Stimulated activated CD8-positive, alpha-beta memory T cell treated with anti-CD3 and anti-CD28 coated beads, Interleukin-7, amount 100 ng/mL, for 48 hours (primary cell): ENCODE data around the gene AGAP1.

Experiments used
- DNase-seq, 2 donors: peaks; one replicate each; pipeline ENCODE4 v3.0.0-alpha.2; 2020; ENCODE audit warnings: low read depth in 1 of 2; ENCODE audit errors: extremely low read depth in 1 of 2

The AGAP1 gene

DNA sequence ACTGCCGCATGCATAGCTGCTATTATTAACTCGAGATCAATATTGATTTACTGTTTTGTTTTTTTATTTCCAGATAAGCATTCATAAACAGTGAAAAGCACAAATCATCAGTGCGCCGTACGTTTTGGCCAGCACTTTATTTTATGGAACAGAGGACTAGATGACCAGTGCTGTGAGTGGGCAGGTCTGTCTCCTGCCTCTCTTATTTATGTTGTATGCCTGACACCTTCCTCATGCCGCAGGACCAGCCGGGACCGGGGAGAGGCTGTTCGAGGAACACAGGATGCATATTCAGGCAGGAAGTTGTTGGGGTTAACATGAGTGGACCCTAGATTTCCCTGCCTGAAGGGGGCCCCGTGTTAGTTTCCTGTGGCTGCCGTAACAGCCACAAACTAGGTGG lies 72.6 kb downstream of the AGAP1 start:
- no peak for DNase-seq

DNA sequence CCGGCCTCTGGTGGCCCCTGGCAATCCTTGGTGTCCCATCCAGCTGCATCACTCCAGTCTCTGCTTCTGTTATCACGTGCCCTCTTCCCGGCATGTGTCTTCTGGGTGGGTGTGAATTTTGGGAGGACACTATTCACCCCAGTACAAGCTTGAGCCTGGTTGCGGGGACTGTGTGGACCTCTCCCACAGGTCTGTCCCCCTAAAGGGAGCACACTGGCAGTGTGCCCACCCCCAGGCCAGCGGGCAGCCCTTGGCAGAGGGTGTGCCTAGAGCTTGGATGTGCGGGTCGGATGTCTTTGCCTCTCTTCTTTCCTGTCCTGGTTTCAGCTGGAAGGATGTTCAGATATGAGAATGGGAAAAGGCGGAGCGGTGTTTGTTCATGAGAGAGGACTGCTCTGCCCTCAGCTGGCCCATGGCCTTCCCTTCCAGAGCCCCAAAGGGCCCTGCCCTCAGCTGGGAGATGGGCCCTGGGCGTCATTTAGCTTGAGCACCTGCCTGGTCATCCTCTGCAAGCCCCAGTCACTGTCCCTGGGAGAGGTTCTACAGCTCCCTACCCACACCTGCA lies 73.2 kb downstream of the AGAP1 start:
- DNase-seq, result no peak

DNA sequence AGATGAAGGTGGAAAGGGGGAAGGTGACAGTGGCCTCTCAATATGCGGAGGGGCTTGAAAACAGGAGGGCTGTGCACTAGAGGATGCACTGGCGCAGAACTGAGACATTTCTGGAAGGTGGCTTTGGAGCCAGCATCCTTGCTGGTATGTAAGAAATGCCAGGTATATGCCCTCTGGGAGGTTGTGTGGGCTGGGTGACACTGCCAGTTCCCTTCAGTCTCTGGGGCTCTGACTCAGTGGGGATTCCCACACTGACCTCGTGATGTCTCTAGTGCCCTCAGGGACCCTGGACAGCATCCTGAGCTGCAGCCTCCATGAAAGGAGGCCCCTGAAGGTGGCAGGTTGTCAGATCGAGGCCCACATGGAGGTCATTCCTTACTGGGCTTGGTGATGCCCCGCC lies 74.0 kb downstream of the AGAP1 start:
- DNase-seq, result no peak

DNA sequence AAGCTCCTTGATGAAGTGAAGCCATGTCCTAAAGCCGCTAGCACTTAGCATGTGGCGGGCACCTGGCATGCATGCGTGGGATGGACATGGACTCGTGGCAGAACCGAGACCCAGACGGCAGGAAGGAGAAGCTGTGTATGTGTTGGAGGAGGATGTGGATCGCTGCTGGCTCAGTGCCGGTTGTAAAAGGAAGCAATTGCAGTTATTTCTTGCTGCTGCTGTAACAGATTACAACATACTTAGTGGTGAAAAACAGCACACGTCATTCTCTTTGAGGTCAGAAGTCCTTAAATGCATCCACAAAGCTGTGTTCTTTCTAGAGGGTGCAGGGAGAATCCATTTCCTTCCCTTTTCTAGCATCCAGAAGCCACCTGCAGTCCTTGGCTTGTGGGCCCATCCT lies 74.6 kb downstream of the AGAP1 start:
- DNase-seq, result no peak

DNA sequence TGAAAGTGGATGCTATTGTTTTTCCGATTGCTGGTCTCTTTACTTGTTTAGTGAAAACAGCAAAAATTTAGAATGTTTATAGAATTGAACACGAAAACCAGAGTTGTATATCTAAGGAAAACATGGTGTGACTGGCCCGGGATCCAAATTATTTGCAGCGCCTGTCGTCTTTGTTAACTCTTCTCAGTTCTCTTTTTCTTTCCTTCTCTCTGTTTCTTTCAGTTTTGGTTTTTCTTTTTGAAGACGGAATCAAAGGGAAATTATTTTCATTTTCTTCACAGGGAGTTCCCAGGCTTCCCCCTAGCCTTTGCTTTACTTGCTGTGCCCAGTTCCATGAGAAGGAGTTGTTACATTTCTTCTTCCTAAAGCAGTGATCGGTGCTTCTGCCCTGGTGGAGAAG lies 76.0 kb downstream of the AGAP1 start:
- DNase-seq, result no peak

DNA sequence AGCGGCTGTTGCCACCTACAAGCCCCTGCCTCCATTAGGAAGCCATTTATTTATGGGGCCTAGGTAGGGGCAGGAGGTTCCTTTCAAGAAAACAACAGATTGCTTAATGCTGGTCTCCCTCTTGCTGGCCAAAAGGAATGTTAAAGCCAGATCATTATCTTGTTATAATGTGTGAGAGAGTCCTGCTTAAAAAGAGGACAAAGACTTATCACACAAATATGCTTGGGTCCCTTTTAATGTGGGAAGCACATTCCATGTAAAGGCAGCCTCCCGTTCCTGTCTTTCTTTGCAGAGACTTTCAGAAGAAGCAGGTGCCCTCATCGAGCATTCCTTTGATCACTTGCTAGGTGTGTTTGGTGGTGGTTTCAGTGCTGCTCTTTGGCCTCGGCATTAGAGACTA lies 76.4 kb downstream of the AGAP1 start:
- no peak for DNase-seq

DNA sequence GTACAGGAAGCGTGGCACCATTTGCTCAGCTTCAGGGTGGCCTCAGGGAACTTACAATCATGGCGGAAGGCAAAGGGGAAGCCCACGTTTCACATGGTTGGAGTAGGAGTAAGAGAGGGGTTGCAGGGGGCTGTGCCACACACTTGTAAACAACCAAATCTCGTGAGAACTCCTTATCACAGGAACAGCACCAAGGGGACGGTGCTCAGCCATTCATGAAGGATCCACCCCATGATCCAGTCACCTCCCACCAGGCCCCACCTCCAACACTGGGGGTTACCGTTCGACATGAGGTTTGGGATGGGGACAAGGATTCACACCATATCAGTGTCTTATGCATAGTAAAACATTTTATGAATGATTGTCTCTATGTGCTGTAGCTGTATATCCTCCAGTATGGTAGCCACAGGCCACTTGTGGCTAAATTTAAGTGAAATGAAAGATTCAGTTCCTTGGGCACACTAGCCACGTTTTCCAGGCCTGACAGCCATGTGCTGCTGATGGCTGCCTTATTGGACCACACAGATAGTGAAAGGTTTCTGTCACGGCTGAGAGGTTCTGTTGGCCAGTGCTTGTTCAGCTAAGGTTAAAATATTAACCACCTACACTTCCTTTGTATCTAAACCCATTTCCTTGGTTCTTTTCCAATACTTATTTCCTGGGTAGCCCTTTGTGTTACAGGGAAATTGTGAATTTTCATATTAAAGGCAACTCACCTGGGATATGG lies 77.3 kb downstream of the AGAP1 start:
- no peak for DNase-seq

DNA sequence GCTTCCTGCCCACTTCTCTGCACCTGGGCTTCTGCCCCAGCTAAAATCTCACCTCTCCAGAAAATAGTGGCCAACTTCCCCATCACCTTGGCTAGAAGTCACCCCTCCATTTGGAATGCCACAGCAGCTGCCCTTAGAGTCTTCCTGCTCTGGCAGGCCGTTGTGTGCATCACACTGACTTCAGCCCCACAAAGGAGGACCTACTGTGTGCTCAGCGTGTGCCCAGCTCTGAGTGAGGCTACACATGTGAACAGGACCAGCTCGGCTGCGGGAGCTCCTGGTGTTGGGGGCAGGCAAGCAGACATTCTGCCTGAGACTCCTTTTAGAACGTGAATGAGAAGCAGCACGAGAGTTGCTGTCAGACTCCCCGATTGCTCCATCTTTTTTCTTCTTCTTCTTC lies 78.7 kb downstream of the AGAP1 start:
- DNase-seq, result no peak

DNA sequence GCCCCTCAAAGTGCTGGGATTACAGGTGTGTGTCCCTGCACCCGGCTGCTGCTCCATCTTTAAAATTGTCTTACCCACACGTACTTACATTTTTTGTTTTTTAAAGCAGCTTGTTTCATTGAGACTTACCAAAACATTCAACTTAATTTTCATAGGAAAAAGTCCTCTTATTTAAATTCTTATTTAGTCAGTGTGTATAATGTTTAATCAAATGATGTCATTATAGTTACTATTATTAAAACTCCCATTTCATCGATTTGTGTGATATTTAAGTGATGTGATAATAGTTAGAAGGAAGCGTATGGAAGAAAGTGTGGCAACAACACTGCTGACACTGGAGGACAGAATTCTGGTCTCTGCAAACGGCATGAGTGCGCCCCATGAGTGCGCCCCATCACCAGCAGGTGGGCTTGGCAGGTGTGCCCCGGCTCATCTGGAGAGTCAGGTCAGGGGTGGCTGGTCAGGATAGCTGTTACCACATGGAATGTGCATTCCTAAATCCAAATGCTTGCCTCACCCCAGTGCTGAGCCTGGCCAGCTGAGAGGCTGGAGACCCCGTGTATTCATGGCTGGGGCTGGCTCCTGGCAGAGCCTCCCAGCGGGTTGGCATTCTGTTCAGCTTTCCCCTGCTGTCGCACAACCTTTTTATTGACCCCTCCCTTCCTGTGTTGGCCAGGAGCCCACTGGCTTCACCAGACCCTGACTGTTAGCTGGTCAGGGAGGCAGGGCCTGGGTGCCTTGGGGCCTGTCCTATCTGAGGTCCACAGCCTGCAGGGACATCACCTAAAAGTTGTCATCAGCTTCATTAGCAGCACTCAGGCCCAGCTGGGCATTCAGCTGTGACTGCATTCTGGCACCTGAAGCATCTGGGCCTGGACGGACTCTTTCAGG lies 79.7 kb downstream of the AGAP1 start:
- DNase-seq, result no peak

DNA sequence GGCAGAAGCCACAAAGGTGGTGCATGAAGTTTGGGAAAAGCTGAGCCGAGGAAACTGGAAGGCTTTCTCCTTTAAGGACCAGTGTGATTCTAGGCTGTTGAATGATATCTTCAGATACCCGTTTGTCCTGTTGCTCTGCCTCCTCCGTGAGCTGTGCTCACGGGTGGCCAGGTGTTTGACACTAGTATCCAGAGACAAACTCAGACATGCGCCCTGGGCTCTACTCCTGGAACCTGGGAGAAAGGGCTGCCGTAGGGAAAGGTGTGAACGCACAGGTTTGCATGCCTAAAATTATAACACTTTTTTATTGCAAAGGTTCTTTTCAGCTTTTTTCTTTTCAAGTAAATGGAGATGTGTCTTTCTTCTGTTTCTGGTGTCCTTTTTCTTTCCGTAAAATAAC lies 81.6 kb downstream of the AGAP1 start:
- DNase-seq, result no peak

DNA sequence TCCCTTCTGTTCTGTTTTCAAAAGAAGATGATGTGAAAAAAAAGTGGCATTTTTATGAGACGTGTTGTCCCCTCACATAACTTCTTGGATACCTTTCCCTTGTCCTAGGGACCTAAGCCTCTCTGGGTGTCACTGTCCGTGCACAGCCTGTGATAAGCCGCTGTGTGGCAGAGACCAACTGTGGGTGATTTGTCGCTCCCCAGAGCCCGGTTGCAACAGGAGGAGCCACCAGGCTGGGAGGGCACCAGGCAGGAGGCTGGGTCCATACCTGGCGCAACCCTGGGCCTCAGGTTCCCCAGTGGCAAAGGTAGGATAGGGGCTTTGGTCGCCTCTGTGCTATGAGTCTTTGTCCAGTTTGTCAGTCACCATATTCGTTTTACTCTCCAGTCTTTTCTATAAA lies 82.1 kb downstream of the AGAP1 start:
- no peak for DNase-seq

DNA sequence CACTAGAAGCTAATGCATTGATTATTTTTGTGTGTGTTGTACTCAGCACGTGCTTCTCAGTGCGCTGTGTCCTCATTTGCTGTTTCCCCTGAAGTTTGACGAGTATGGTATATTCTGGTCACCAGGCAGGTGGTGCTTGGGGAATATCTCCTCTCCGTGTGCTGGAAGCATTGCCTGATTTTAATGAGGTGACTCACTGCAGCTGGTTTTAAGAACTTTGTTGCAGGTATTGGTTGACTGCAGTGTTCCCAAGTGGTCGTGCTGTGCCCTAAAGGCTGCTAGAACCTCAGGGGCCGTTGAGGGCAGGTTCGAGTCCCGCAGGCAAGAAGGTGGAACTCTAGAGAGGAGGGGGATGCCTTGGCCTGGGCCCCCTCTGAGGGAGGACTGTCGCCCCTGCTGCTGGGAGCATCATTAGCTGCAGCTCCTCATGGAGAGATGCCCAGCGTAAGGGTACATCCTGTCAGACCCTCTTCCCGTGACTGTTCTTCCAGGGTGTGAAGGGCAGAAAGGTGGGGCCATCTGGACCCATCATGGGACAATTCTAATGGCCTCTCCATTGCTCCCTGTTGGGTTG lies 82.6 kb downstream of the AGAP1 start:
- no peak for DNase-seq

DNA sequence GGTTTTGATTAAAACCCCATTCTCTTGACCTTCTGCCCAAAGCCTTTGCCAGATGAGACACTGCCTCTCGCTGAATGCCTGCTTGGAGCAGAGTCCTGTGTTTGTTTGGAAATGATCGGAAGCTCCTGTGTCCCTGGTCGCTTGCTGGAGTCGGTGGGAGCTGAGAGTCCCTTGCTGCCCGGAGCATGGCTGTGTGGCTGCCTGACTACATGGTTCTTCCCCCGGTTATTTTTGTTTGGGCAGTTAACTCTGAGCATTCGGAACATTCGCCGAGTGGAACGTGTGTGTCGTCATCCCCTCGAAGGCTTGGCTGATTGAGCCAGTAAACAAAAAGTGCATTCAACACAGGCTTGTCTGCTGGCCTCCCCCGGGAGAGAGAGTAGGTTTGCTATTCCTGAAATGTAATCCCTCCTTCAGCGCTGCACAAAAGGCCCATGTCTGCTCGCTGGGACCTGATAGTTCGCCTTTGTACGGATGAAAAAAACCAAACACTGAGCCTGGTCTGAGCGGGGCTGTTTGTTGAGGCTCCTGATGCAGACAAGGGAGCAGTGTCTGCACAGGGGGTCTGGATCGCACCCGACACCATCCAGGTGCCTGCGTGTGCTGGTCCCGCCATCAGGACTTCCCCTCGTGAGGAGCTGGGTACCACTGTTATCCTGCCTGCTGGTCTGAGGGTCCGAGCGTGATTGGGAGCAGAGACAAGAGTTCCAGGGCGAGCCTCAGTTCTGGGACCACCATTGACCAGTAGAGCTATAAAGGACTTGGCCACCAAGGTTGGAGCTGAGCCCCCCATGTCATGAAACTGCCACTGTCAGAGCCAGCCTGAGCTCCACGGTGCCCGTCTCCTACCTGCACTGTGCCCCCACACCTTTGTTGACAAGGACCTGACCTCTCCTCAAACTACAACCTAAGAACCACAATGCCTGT lies 83.8 kb downstream of the AGAP1 start:
- DNase-seq, result no peak

DNA sequence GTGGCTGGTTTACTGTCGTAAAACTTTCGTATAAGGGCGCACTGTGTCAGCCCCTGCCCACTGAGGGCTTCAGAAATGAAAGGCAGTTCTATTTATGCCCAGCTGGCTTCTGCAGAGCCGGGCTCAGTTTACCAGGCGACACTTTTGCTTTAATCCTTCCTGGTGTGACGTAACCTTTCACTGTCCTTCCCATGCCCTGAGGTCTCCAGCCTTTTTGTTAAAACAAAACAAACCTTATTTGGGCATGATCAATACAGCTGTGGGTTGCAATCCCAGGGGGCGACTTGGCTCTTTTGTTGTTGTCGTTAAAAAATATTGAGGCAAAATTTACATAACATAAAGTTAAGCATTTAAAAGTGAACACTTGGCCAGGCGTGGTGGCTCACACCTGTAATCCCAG lies 85.3 kb downstream of the AGAP1 start:
- DNase-seq, result no peak

DNA sequence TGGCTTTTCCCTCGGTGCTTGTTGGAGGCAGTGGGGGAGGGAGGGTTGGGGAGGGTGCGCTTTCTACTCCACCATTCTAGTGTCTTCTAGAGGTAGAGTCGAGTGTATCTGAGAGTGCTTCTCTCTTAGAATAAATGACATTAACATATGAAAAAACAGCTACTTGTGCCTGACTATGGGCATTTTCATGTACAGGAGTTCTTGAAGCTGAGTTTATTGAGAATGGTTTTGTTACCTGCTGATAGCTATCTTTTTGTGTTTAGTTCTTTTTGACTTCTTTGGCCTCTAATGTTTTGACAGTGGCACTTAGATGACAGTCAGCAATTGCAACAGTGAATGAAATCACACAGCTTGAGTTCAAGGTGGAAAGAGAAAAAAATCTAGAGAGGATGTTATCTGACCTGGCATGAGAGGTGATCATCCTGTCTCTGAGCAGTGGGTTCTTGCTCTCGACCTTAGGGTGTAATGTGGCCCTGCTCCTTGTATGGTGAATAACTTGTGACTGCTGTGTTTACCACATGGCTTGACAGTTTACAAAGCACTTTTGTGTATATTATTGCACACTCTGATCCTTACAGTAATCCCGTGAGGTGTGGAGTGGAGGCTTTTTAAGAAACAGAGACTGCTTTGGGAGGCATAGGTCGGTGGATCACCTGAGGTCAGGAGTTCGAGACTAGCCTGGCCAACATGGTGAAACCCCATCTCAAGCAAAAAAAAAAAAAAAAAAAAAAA lies 86.7 kb downstream of the AGAP1 start:
- no peak for DNase-seq

DNA sequence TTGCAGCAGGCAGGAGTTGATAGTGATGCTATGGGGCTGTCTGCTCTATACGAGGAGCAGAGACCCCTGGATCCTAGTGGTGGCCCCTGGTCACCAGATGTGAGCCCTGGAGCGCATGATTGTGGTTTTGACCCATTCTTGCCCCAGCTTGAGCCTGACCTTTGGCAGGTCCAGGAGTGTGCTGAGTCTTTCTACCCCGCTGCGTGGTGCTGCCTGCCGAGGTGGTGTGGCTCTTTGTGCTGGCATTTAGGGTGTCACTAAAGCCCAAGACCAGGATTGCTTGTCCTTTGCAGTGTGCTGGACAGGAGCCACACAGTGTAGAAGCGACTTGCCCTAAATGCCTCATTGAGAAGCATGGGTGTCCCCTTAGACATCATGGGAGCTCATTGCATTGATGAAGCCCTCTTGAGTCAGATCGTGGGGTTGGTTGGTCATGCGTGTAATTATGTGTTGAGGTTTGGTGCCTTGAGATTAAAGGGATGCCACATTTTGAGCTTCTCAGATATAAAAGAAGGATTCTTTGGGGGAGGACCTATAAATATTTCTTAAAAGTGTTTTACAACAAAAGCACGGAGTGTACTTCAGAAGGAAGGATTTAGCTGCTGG lies 88.3 kb downstream of the AGAP1 start:
- no peak for DNase-seq

DNA sequence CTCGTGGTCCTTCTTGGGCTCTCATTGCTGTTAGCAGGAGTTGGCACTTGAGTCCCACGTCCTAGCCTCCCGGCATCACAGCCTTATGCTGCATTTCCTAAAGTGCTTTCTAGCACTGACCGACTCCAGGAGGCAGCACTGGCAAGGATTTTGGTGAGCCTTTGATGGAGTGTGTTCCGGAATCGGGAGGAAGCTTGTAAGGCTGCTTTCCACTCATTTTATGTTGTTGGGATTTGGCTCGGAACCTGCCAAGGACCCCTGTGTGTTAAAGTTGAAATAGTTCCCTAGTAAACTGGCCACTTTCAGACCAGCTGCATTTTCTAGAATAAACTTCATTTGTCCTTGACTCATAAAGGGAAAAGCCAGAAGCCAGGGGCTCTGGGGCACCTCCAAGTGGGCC lies 88.9 kb downstream of the AGAP1 start:
- no peak for DNase-seq

DNA sequence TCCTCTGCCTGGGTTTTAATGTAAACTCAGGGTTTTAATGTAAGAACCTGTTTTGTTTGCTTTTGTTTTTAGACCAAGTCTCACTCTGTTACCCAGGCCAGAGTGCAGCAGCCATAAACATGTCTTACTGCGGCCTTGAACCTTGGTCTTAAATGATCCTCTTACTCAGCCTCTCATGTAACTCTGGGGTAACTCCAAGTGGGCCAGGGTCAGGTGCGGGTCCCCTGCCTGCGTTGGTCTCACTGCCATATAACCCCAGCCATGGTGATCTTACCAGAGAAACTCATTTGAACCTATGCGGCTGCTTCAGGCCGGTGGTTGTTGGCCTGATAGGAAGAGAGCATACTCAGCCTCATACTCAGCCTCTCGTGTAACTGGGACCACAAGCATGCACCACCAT lies 89.3 kb downstream of the AGAP1 start:
- no peak for DNase-seq

DNA sequence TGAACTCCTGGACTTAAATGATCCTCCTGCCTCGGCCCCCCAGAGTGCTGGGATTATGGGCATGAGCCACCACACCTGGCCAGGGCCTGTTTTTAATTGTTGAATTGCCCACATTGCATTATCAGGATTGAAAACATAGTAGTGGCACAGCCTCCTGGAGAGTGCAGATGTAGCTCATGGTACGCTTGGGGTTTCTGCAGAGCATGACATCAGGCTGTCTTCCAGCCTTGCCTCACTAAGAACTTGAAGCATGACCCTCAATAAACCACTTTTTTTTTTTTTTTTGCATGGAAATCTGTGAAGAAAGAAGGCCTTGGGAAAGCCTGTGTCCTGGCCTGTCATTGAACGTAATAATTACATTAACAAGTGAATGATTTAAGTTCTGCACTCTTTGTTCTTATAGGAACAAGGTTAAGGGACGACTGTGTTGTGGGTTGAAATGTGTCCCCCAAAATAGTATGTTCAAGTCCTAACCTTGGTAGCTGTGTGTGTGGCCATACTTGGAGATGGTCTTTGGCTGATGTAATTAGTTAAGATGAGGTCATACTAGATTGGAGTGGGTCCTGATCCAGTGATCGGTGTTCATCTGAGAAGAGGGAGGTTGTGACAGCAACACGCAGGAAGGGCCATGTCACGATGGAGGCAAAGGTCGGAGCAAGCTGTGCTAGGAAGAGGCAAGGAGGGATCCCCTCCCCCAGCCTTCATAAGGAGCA lies 90.2 kb downstream of the AGAP1 start:
- DNase-seq, result no peak
